ENCODE results near the gene ARHGAP22. TPM values are rescaled to one million over a fixed set of nuclear protein-coding genes. Genes with fewer than 3 reads are reported as not detected.

ARHGAP22 gene
- total and polyA plus RNA-seq, 2 experiments from 2014 or later, result 41.9 to 44.4 TPM

- no peak overlapping the region for H2AFZ ChIP-seq
- H3K9ac ChIP-seq, result no peak overlapping the region
- H3K4me1 ChIP-seq (ENCODE audit: insufficient read depth), result 0 out of 2 replicates have a peak, but pooled peaks cover under 1% of the 10 kb centered on the region
- no peak overlapping the region for H3K4me3 ChIP-seq
- no peaks in the 10 kb centered on the region for H3F3A ChIP-seq (ENCODE audit: insufficient read depth)
- no peaks in the 10 kb centered on the region for H3K27me3 ChIP-seq (replicated peaks; ENCODE audit: insufficient read depth)
- H4K20me1 ChIP-seq (ENCODE audit: insufficient read depth), result no peaks in the 10 kb centered on the region
- DNase-seq, result no peak
- H3K36me3 ChIP-seq (ENCODE audit: low read depth), result no peaks in the 10 kb centered on the region
- H3K4me2 ChIP-seq (ENCODE audit: unreplicated experiment), result no peak overlapping the region
- H3K27ac ChIP-seq, result no peak overlapping the region
- peaks cover 49% of the 10 kb centered on the region for H3K79me2 ChIP-seq (ENCODE audit: insufficient read depth)
- 48 to 68% methylated on average over 20 to 39 of the region's 42 CpGs for whole genome bisulfite sequencing, 2 experiments (ENCODE audit: low coverage in 1 of 2, low lambda C conversion rate in 2 of 2, missing lambda C conversion rate in 2 of 2)
- TF ChIP-seq EZH2 (IDR thresholded peaks at IDR 0.05; ENCODE audit: insufficient read depth, poor library complexity, severe bottlenecking) (no peak), EZH2phosphoT487 (IDR thresholded peaks at IDR 0.05; ENCODE audit: insufficient read depth, low read depth) (no peak)
- no peaks in the 10 kb centered on the region for H3K9me2 ChIP-seq (ENCODE audit: insufficient read depth)
- no peaks in the 10 kb centered on the region for H3K9me3 ChIP-seq (ENCODE audit: low read depth)
- in situ Hi-C loops (cut with MboI), result no loop called here
These were observed 138.9 kb downstream of the ARHGAP22 start for GRCh38 chr10:48465860-48466521.

- no peak overlapping the region for H3K27ac ChIP-seq
- no peak for DNase-seq
- H3K27me3 ChIP-seq (replicated peaks; ENCODE audit: insufficient read depth), result no peaks in the 10 kb centered on the region
- H2AFZ ChIP-seq, result no peak overlapping the region
- 64 to 66% methylated on average over 26 to 27 of the region's 27 CpGs for WGBS, 2 experiments (ENCODE audit: low coverage in 1 of 2, low lambda C conversion rate in 2 of 2, missing lambda C conversion rate in 2 of 2)
- no peak overlapping the region for H3K4me2 ChIP-seq (ENCODE audit: unreplicated experiment)
- H3K9me3 ChIP-seq (ENCODE audit: low read depth), result no peaks in the 10 kb centered on the region
- no peaks in the 10 kb centered on the region for H3K9me2 ChIP-seq (ENCODE audit: insufficient read depth)
- no peaks in the 10 kb centered on the region for H3F3A ChIP-seq (ENCODE audit: insufficient read depth)
- no peaks in the 10 kb centered on the region for H3K4me1 ChIP-seq (ENCODE audit: insufficient read depth)
- no peak overlapping the region for H3K9ac ChIP-seq
- H3K79me2 ChIP-seq (ENCODE audit: insufficient read depth), result peaks cover 45% of the 10 kb centered on the region
- in situ Hi-C loops (cut with MboI), result no loop called here
- no peak overlapping the region for H3K4me3 ChIP-seq
- no peaks in the 10 kb centered on the region for H4K20me1 ChIP-seq (ENCODE audit: insufficient read depth)
- H3K36me3 ChIP-seq (ENCODE audit: low read depth), result no peaks in the 10 kb centered on the region
- TF ChIP-seq EZH2phosphoT487 (IDR thresholded peaks at IDR 0.05; ENCODE audit: insufficient read depth, low read depth), result no peak
- no peak for TF ChIP-seq EZH2 (IDR thresholded peaks at IDR 0.05; ENCODE audit: insufficient read depth, poor library complexity, severe bottlenecking)
These were observed 139.8 kb downstream of the ARHGAP22 start for GRCh38 chr10:48464871-48465736.

GRCh38 chr10:48464121-48464870, 140.6 kb downstream of the ARHGAP22 start:
- in situ Hi-C loops (cut with MboI), result no loop called here
- Histone ChIP-seq H3K27me3 (replicated peaks; ENCODE audit: insufficient read depth) (no peaks in the 10 kb centered on the region), H3K4me3 (no peak overlapping the region), H3K79me2 (ENCODE audit: insufficient read depth) (peaks cover 37% of the 10 kb centered on the region), H3K9ac (no peak overlapping the region), H3K4me1 (ENCODE audit: insufficient read depth) (no peaks in the 10 kb centered on the region), H3F3A (ENCODE audit: insufficient read depth) (no peaks in the 10 kb centered on the region), H3K9me3 (ENCODE audit: low read depth) (no peaks in the 10 kb centered on the region), H3K36me3 (ENCODE audit: low read depth) (no peaks in the 10 kb centered on the region), H3K27ac (no peak overlapping the region), H2AFZ (no peak overlapping the region), H3K4me2 (ENCODE audit: unreplicated experiment) (no peak overlapping the region), H4K20me1 (ENCODE audit: insufficient read depth) (no peaks in the 10 kb centered on the region), H3K9me2 (ENCODE audit: insufficient read depth) (no peaks in the 10 kb centered on the region)
- 87% methylated on average over 9 of the region's 9 CpGs for WGBS, 2 experiments (ENCODE audit: low coverage in 1 of 2, low lambda C conversion rate in 2 of 2, missing lambda C conversion rate in 2 of 2)
- no peak for TF ChIP-seq EZH2phosphoT487 (IDR thresholded peaks at IDR 0.05; ENCODE audit: insufficient read depth, low read depth)
- no peak for TF ChIP-seq EZH2 (IDR thresholded peaks at IDR 0.05; ENCODE audit: insufficient read depth, poor library complexity, severe bottlenecking)
- no peak for DNase-seq

- Histone ChIP-seq H3K9ac (no peak overlapping the region), H3K36me3 (ENCODE audit: low read depth) (no peaks in the 10 kb centered on the region), H3K79me2 (ENCODE audit: insufficient read depth) (peaks cover 35% of the 10 kb centered on the region), H3K27me3 (replicated peaks; ENCODE audit: insufficient read depth) (no peaks in the 10 kb centered on the region), H2AFZ (no peak overlapping the region), H3F3A (ENCODE audit: insufficient read depth) (no peaks in the 10 kb centered on the region), H3K4me3 (no peak overlapping the region), H3K9me3 (ENCODE audit: low read depth) (no peaks in the 10 kb centered on the region), H3K9me2 (ENCODE audit: insufficient read depth) (no peaks in the 10 kb centered on the region), H3K4me2 (ENCODE audit: unreplicated experiment) (no peak overlapping the region), H3K4me1 (ENCODE audit: insufficient read depth) (no peaks in the 10 kb centered on the region), H3K27ac (no peak overlapping the region), H4K20me1 (ENCODE audit: insufficient read depth) (no peaks in the 10 kb centered on the region)
- peak; percentile 46 for DNase-seq
- WGBS, 2 experiments (ENCODE audit: low coverage in 1 of 2, low lambda C conversion rate in 2 of 2, missing lambda C conversion rate in 2 of 2), result 71 to 76% methylated on average over 8 of the region's 8 CpGs
- TF ChIP-seq EZH2phosphoT487 (IDR thresholded peaks at IDR 0.05; ENCODE audit: insufficient read depth, low read depth), result no peak
- TF ChIP-seq EZH2 (IDR thresholded peaks at IDR 0.05; ENCODE audit: insufficient read depth, poor library complexity, severe bottlenecking), result no peak
- in situ Hi-C loops (cut with MboI), result no loop called here
These were observed 141.4 kb downstream of the ARHGAP22 start for GRCh38 chr10:48463318-48464003.
